Muscle layer of duodenum (tissue), 2 donors: ENCODE results near the gene APH1A.
A peak's percentile ranks its signal among the peaks of the same experiment; 100 is the strongest.

Experiments
- H3K27ac ChIP-seq: one replicate; pipeline ENCODE4 v1.7.0; 2013; ENCODE audit warnings: mild to moderate bottlenecking, low read length
- H3K27me3 ChIP-seq: one replicate; pipeline ENCODE4 v1.7.0; 2013; ENCODE audit warnings: low read depth, mild to moderate bottlenecking, control low read depth, low read length
- H3K36me3 ChIP-seq, 2 donors: one replicate each; pipeline ENCODE4 v1.7.0; 2013; ENCODE audit warnings: low read length in 2 of 2, control low read depth in 1 of 2, mild to moderate bottlenecking in 1 of 2; ENCODE audit not compliant: insufficient read depth in 2 of 2, control insufficient read depth in 1 of 2
- H3K4me1 ChIP-seq, 2 donors: one replicate each; pipeline ENCODE4 v1.7.0; 2013; ENCODE audit warnings: low read length in 2 of 2, mild to moderate bottlenecking in 2 of 2, control low read depth in 1 of 2, moderate library complexity in 1 of 2; ENCODE audit not compliant: insufficient read depth in 2 of 2, control insufficient read depth in 1 of 2
- H3K4me3 ChIP-seq, 2 donors: one replicate each; pipeline ENCODE4 v1.7.0; 2013; ENCODE audit warnings: low read length in 2 of 2, low read depth in 1 of 2, mild to moderate bottlenecking in 1 of 2
- H3K9me3 ChIP-seq, 2 donors: one replicate each; pipeline ENCODE4 v1.7.0; 2013; ENCODE audit warnings: low read length in 2 of 2, control low read depth in 1 of 2, mild to moderate bottlenecking in 1 of 2; ENCODE audit not compliant: control insufficient read depth in 1 of 2
- donor health status: healthy.

The APH1A gene

GRCh38 chr1:150263549-150263948 is 5.3 kb downstream of the APH1A start:
- Histone ChIP-seq H3K4me3 (no peak overlapping the region), H3K27ac (no peak overlapping the region), H3K9me3 (no peaks in the 10 kb centered on the region), H3K27me3 (no peaks in the 10 kb centered on the region), H3K4me1 (peaks cover 12 to 33% of the 10 kb centered on the region in 2 donors), H3K36me3 (peaks cover 25 to 34% of the 10 kb centered on the region in 2 donors)

DNA sequence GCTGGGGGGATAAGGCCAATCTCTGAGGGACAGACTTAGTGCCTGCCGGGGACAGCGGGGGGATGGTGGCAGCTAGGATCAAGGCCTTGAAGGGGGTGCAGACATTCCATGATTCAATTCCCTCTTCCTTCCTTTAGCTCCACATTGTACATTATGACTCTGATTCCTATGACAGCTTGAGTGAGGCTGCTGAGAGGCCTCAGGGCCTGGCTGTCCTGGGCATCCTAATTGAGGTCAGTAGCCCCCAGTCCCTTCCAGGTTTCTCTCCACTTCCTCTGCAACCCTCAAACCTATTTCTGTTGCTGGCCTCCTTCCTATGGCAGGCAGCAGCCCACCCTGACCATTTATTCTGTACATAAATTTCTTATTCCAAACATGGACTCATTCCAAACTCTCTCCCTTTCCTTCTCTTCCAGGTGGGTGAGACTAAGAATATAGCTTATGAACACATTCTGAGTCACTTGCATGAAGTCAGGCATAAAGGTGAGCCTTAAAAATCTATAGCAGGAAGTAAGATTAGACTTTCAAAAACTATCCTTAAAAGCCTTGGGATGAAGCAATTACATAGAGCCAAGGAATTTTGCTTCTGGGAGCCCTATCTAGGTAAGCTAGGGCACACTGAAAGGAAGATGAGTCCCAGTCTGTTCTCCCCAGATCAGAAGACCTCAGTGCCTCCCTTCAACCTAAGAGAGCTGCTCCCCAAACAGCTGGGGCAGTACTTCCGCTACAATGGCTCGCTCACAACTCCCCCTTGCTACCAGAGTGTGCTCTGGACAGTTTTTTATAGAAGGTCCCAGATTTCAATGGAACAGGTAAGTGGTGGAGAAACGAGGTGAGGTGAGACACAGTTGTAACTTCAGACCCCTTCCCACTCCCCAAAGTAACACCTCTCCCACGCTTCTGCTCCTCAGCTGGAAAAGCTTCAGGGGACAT is 6.2 kb downstream of the APH1A start:
- Histone ChIP-seq H3K27ac (peak overlapping the region; percentile 20), H3K4me1 (peaks cover 10 to 31% of the 10 kb centered on the region in 2 donors), H3K4me3 (no peak overlapping the region)

DNA sequence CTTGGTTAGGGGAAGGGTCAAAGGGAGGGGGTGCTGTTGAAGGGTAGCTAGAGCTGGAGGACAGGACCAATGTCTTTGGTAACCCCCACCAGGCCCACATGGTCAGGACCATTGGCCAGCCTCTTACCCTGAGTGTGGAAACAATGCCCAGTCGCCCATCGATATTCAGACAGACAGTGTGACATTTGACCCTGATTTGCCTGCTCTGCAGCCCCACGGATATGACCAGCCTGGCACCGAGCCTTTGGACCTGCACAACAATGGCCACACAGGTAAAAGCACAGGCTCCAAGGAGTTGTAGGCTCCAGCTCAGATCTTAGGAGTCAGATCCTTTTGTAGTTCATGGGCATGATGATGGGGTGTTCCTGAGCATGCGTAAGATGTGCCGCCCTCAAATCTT is 7.4 kb downstream of the APH1A start:
- Histone ChIP-seq H3K27me3 (peaks cover 5% of the 10 kb centered on the region), H3K9me3 (no peaks in the 10 kb centered on the region), H3K27ac (no peak overlapping the region), H3K4me3 (no peak overlapping the region), H3K4me1 (peaks cover 10 to 34% of the 10 kb centered on the region in 2 donors), H3K36me3 (peaks cover 19 to 25% of the 10 kb centered on the region in 2 donors)

More for the DNA sequence above, 6.2 kb downstream of the APH1A start:
- H3K27me3 ChIP-seq = no peaks in the 10 kb centered on the region
- no peaks in the 10 kb centered on the region for H3K9me3 ChIP-seq
- peaks cover 25 to 34% of the 10 kb centered on the region in 2 donors for H3K36me3 ChIP-seq

GRCh38 chr1:150259758-150260669 is 8.8 kb downstream of the APH1A start:
- Histone ChIP-seq H3K27ac (peak overlapping the region; percentile 46), H3K36me3 (peaks cover 6 to 12% of the 10 kb centered on the region in 2 donors), H3K4me1 (peaks cover 14 to 38% of the 10 kb centered on the region in 2 donors), H3K9me3 (no peaks in the 10 kb centered on the region), H3K4me3 (no peak overlapping the region), H3K27me3 (peaks cover 5% of the 10 kb centered on the region)

GRCh38 chr1:150259217-150259616 is 9.6 kb downstream of the APH1A start:
- peaks cover 0 to 4% of the 10 kb centered on the region in 2 donors for H3K36me3 ChIP-seq
- no peak overlapping the region for H3K27ac ChIP-seq
- H3K4me1 ChIP-seq = peaks cover 14 to 38% of the 10 kb centered on the region in 2 donors
- H3K27me3 ChIP-seq = peaks cover 5% of the 10 kb centered on the region
- H3K4me3 ChIP-seq = peak overlapping the region in 1 of 2 donors; percentile 50
- H3K9me3 ChIP-seq = no peaks in the 10 kb centered on the region

DNA sequence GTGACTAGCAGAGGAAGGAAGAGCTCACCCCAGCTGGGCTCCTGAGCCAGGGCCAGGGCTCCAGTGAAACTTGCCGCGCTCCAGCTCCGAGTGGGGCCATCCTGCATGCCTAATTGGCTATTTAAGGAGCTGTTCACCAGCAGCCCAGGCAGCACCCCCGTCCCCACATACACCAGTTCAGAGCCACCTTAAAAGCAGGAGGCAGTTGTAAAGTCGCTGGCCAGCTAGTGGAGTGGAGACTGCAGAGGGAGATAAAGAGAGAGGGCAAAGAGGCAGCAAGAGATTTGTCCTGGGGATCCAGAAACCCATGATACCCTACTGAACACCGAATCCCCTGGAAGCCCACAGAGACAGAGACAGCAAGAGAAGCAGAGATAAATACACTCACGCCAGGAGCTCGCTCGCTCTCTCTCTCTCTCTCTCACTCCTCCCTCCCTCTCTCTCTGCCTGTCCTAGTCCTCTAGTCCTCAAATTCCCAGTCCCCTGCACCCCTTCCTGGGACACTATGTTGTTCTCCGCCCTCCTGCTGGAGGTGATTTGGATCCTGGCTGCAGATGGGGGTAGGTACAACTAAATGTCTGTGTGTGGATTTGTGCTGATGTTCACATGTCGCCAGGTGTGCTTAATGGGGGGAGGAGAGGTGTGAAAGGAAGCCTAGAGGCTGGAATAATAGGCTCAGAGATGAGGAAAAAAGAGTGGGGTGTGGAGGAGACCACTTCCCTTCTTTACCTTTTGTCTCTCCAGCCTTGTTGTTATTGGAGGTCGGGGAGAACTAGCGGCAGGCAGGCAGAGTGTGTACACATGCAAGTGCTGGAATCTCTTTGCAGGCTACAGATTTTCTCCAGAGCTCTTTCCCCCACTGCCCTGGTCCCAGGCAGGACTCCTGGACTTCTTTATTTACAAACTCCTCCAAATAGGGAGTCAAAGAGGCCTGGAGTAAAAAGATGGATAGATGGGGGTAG is 10.9 kb downstream of the APH1A start, which contains the start of gene CA14:
Gene CA14 (plus strand): TSS at position 151 of the 962 bp plus-strand sequence. CDS start 355 bp downstream, at position 506.
- H3K27ac ChIP-seq = peak within 1 kb of the TSS; percentile 29
- H3K27me3 ChIP-seq = peaks cover 5% of the 10 kb centered on the region
- H3K4me1 ChIP-seq = peaks cover 14 to 38% of the 10 kb centered on the region in 2 donors
- no peaks in the 10 kb centered on the region for H3K9me3 ChIP-seq
- H3K4me3 ChIP-seq = peak within 1 kb of the TSS; percentile 50 to 62
- H3K36me3 ChIP-seq = no peaks in the 10 kb centered on the region

DNA sequence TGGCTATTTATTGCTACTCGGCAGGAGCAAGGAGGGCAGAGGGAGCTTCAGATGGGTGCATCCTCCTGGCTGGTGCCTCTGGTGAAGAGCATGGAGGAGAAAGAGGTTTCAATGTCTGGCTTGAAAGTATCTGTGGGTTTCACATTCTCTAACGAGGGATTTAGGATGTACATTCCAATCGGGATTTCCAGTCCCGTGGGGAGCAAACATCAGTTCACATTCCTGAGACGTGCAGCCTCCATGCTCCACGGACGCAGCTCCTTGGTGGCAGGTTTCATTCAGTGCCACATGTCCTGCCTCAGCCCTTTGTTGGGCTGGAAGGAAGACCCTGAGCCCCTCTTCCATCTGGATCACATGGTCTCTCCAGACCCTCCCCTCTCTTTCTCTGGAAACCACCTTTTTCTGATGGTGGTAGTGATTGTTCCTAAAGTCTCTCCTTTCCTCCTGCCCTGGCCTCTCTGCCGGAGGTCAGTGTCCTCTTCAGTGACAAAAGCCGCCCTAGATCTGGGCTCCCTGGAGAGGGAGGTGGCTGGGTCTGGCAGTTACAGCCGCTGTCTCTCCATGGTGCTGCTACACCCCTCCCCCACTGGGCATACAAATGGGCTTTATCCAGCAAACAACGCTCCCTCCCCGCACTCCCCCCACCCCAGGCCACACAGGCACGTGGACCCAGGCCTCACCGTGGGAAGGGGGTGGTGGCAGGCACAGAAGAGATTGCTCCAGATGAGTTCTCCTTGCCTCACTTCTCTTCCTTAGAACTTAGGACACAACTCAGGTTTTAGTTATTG is 12.1 kb downstream of the APH1A start:
- H3K27ac ChIP-seq = peak overlapping the region; percentile 29

DNA sequence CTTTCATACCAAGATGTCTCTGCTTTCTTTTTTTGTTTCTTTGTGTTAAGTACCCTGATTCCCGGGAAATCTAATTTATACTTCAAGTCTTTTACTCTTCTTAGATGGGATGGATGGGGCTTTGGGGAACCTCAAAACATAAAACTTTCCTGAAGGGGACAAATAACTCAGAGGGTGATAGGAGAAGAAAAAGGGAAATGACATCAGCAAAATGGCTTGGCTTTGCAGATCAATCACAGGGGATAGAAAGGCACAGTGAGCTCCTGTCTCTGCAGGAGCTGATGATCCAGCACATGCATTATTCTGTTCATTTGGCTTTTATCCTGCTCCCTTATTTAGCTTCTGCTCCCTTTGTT is 12.6 kb downstream of the APH1A start:
- peak overlapping the region; percentile 10 for H3K27ac ChIP-seq
- peaks cover 14 to 38% of the 10 kb centered on the region in 2 donors for H3K4me1 ChIP-seq
- no peaks in the 10 kb centered on the region for H3K9me3 ChIP-seq
- no peaks in the 10 kb centered on the region for H3K36me3 ChIP-seq
- H3K27me3 ChIP-seq = peaks cover 5% of the 10 kb centered on the region
- H3K4me3 ChIP-seq = peak overlapping the region; percentile 39 to 62

More for the DNA sequence above, 12.1 kb downstream of the APH1A start:
- Histone ChIP-seq H3K4me1 (peaks cover 14 to 38% of the 10 kb centered on the region in 2 donors), H3K27me3 (peaks cover 5% of the 10 kb centered on the region), H3K9me3 (no peaks in the 10 kb centered on the region), H3K36me3 (no peaks in the 10 kb centered on the region), H3K4me3 (peak overlapping the region; percentile 39 to 62)

- Histone ChIP-seq H3K4me1 (no peaks in the 10 kb centered on the region), H3K9me3 (no peaks in the 10 kb centered on the region), H3K36me3 (no peaks in the 10 kb centered on the region), H3K27me3 (no peaks in the 10 kb centered on the region), H3K4me3 (no peak overlapping the region), H3K27ac (no peak overlapping the region)
Measured at GRCh38 chr1:150249936-150250335, 18.9 kb downstream of the APH1A start.

DNA sequence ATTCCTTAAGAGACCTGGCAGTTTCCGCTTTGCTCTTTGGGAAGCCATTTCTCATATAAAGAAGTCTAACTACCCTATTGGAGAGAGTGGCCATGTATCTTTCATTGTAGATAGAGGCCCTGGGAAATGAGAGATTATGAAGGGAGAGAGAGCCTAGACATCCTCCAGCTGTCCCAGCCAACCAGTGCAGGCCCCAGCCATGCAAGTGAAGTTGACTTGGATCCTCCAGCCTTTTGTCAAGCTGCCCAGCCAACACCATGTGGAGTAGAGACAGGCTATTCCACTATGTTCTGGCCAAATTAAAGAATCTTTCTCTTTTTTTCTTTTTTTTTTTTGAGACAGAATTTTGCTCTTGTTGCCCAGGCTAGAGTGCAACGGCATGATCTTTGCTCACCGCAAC is 25.8 kb downstream of the APH1A start:
- H3K36me3 ChIP-seq = no peaks in the 10 kb centered on the region
- no peaks in the 10 kb centered on the region for H3K4me1 ChIP-seq
- H3K9me3 ChIP-seq = no peaks in the 10 kb centered on the region
- no peak overlapping the region for H3K27ac ChIP-seq
- H3K4me3 ChIP-seq = no peak overlapping the region
- no peaks in the 10 kb centered on the region for H3K27me3 ChIP-seq
